ENCODE results near the gene STX17.
A peak's percentile ranks its signal among the peaks of the same experiment; 100 is the strongest.

The STX17 gene

GRCh38 chr9:99907208-99907532 lies 716 bp downstream of the STX17 start:
- no peak for DNase-seq (ENCODE audit: low spot score)

- no peak for DNase-seq (ENCODE audit: low spot score)
Measured at GRCh38 chr9:99911600-99911999, 5.1 kb downstream of the STX17 start.

GRCh38 chr9:99916650-99917049 lies 10.2 kb downstream of the STX17 start:
- DNase-seq (ENCODE audit: low spot score): no peak

GRCh38 chr9:99918134-99918533 lies 11.7 kb downstream of the STX17 start:
- no peak for DNase-seq (ENCODE audit: low spot score)

- DNase-seq (ENCODE audit: low spot score): no peak
Measured at GRCh38 chr9:99919930-99920329, 13.5 kb downstream of the STX17 start.

- DNase-seq (ENCODE audit: low spot score): no peak
Measured at GRCh38 chr9:99921875-99922710, 15.6 kb downstream of the STX17 start.

- no peak for DNase-seq (ENCODE audit: low spot score)
Measured at GRCh38 chr9:99922711-99923030, 16.2 kb downstream of the STX17 start.

GRCh38 chr9:99925541-99925940 lies 19.1 kb downstream of the STX17 start:
- DNase-seq (ENCODE audit: low spot score): no peak

GRCh38 chr9:99929652-99930051 lies 23.2 kb downstream of the STX17 start:
- no peak for DNase-seq (ENCODE audit: low spot score)

GRCh38 chr9:99931155-99931840 lies 24.8 kb downstream of the STX17 start:
- no peak for DNase-seq (ENCODE audit: low spot score)

GRCh38 chr9:99936947-99937587 lies 30.6 kb downstream of the STX17 start:
- no peak for DNase-seq (ENCODE audit: low spot score)

- DNase-seq (ENCODE audit: low spot score): no peak
Measured at GRCh38 chr9:99947395-99947794, 40.9 kb downstream of the STX17 start.

- DNase-seq (ENCODE audit: low spot score): no peak
Measured at GRCh38 chr9:99948482-99948881, 42.0 kb downstream of the STX17 start.

- DNase-seq (ENCODE audit: low spot score): no peak
Measured at GRCh38 chr9:99948896-99949295, 42.4 kb downstream of the STX17 start.

GRCh38 chr9:99953861-99954507 lies 47.5 kb downstream of the STX17 start:
- no peak for DNase-seq (ENCODE audit: low spot score)

GRCh38 chr9:99954819-99955218 lies 48.4 kb downstream of the STX17 start:
- no peak for DNase-seq (ENCODE audit: low spot score)

GRCh38 chr9:99955606-99956005 lies 49.2 kb downstream of the STX17 start:
- no peak for DNase-seq (ENCODE audit: low spot score)

- no peak for DNase-seq (ENCODE audit: low spot score)
Measured at GRCh38 chr9:99962680-99963261, 56.3 kb downstream of the STX17 start.

GRCh38 chr9:99964336-99964735 lies 57.9 kb downstream of the STX17 start:
- DNase-seq (ENCODE audit: low spot score): no peak

GRCh38 chr9:99966001-99966400 lies 59.5 kb downstream of the STX17 start:
- DNase-seq (ENCODE audit: low spot score): no peak

GRCh38 chr9:99966716-99967115 lies 60.3 kb downstream of the STX17 start:
- DNase-seq (ENCODE audit: low spot score): peak; percentile 9

GRCh38 chr9:99967457-99967856 lies 61.0 kb downstream of the STX17 start:
- DNase-seq (ENCODE audit: low spot score): no peak

All from AG08396 (cell line).